HCT116 (cell line): ENCODE data around the gene LDLR.

Source experiments
- CTCF ChIP-seq, 3 experiments: fragments of 200-600 bp in 1 of 3; sonication (generic) in 1 of 3; IDR thresholded peaks in 2 of 3; conservative IDR thresholded peaks in 1 of 3; 2 replicates each; pipeline ENCODE4 v1.5.1; 2012 to 2017; ENCODE audit warnings: low read depth in 2 of 3, low read length in 2 of 3, antibody characterized with exemption in 1 of 3, borderline replicate concordance in 1 of 3, control low read depth in 1 of 3, mild to moderate bottlenecking in 1 of 3, mixed read lengths in 1 of 3, mixed run types in 1 of 3, moderate library complexity in 1 of 3; ENCODE audit not compliant: insufficient read depth in 1 of 3
- EZH2 ChIP-seq: fragments of 200-600 bp; sonication (generic); IDR thresholded peaks from 2 replicates; pipeline ENCODE4 v1.6.1; 2017; ENCODE audit warnings: antibody characterized with exemption, mixed run types
- POLR2A ChIP-seq: IDR thresholded peaks from 2 replicates; pipeline ENCODE4 v1.7.0; 2011; ENCODE audit warnings: borderline replicate concordance; ENCODE audit not compliant: insufficient read depth, insufficient read length; ENCODE audit errors: extremely low read depth
- RAD21 ChIP-seq: IDR thresholded peaks from 2 replicates; pipeline ENCODE4 v1.6.1; 2012; ENCODE audit warnings: low read depth, mild to moderate bottlenecking
- SP1 ChIP-seq: IDR thresholded peaks from 2 replicates; pipeline ENCODE4 v1.6.1; 2012; ENCODE audit warnings: low read depth
- ZNF274 ChIP-seq: fragments of 200-500 bp; sonication (Bioruptor generic); IDR thresholded peaks from 2 replicates; pipeline ENCODE4 v1.6.1; 2014; ENCODE audit warnings: mild to moderate bottlenecking, low read depth, low read length, inconsistent platforms

GRCh38 chr19:11092181-11092538 lies 2.9 kb downstream of the LDLR start:
- no peak for TF ChIP-seq POLR2A
- TF ChIP-seq EZH2, result no peak
- TF ChIP-seq RAD21, result no peak
- TF ChIP-seq CTCF (IDR thresholded peaks at IDR 0.05 in 2 of 3, conservative IDR thresholded peaks at IDR 0.05 in 1 of 3; ENCODE audit: borderline replicate concordance in 1 of 3, insufficient read depth in 1 of 3, low read depth in 2 of 3, low read length in 2 of 3), result no peak
- TF ChIP-seq SP1, result no peak
- TF ChIP-seq ZNF274, result no peak
